ENCODE data around the gene SLC13A4. TPM values are rescaled to one million over a fixed set of nuclear protein-coding genes. Genes with fewer than 3 reads are reported as not detected.
"Not testable (repeated sequence)": the region's sequence is repeated elsewhere in the genome, so short reads cannot be mapped to it uniquely, and the experiment has no call there.

SLC13A4 gene
- polyA plus RNA-seq, 1 donor from 2014 or later = 1.4 TPM

DNA sequence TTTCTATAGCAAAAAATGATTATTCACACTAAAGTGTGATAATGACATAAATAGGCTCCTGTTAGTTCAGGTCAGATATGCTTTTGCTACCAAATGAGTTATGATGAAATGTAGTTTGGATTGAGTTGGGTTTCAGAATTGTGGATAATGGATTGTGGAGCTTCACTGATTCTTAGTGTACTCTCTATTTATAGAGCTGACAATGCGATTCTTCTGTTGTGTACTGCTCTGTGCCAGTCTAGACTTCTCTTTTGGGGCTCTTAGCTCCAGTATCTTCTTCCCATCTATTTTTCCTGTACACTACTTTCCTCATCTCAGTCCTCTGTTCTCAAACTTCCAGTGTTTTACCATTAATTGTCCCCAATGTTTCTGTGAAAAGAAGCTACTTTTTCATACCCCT, 58.2 kb downstream of the SLC13A4 start:
- H3K36me3 ChIP-seq (ENCODE audit: insufficient read depth, low read length) = no peaks in the 10 kb centered on the region
- no peak overlapping the region for H3K9ac ChIP-seq (ENCODE audit: low read length)
- H3K4me2 ChIP-seq (ENCODE audit: low read length) = no peak overlapping the region
- no peaks in the 10 kb centered on the region for H3K27me3 ChIP-seq (ENCODE audit: insufficient read depth, low read depth, low read length)
- TF ChIP-seq MXI1 (conservative IDR thresholded peaks at IDR 0.05; ENCODE audit: poor library complexity, severe bottlenecking) (no peak), POLR2AphosphoS5 (IDR thresholded peaks at IDR 0.05) (no peak), TAF1 (IDR thresholded peaks at IDR 0.05; ENCODE audit: low read depth) (no peak), EP300 (conservative IDR thresholded peaks at IDR 0.05; ENCODE audit: poor library complexity, severe bottlenecking) (no peak), RAD21 (conservative IDR thresholded peaks at IDR 0.05) (no peak), EZH2 (IDR thresholded peaks at IDR 0.05; ENCODE audit: borderline replicate concordance, insufficient read depth, low read length, poor library complexity, severe bottlenecking) (no peak), SMC3 (conservative IDR thresholded peaks at IDR 0.05; ENCODE audit: poor library complexity) (no peak)
- TF ChIP-seq, protein P1, sequence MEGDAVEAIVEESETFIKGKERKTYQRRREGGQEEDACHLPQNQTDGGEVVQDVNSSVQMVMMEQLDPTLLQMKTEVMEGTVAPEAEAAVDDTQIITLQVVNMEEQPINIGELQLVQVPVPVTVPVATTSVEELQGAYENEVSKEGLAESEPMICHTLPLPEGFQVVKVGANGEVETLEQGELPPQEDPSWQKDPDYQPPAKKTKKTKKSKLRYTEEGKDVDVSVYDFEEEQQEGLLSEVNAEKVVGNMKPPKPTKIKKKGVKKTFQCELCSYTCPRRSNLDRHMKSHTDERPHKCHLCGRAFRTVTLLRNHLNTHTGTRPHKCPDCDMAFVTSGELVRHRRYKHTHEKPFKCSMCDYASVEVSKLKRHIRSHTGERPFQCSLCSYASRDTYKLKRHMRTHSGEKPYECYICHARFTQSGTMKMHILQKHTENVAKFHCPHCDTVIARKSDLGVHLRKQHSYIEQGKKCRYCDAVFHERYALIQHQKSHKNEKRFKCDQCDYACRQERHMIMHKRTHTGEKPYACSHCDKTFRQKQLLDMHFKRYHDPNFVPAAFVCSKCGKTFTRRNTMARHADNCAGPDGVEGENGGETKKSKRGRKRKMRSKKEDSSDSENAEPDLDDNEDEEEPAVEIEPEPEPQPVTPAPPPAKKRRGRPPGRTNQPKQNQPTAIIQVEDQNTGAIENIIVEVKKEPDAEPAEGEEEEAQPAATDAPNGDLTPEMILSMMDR (IDR thresholded peaks at IDR 0.05; ENCODE audit: poor library complexity, severe bottlenecking) = no peak
- TF ChIP-seq, protein P2, sequence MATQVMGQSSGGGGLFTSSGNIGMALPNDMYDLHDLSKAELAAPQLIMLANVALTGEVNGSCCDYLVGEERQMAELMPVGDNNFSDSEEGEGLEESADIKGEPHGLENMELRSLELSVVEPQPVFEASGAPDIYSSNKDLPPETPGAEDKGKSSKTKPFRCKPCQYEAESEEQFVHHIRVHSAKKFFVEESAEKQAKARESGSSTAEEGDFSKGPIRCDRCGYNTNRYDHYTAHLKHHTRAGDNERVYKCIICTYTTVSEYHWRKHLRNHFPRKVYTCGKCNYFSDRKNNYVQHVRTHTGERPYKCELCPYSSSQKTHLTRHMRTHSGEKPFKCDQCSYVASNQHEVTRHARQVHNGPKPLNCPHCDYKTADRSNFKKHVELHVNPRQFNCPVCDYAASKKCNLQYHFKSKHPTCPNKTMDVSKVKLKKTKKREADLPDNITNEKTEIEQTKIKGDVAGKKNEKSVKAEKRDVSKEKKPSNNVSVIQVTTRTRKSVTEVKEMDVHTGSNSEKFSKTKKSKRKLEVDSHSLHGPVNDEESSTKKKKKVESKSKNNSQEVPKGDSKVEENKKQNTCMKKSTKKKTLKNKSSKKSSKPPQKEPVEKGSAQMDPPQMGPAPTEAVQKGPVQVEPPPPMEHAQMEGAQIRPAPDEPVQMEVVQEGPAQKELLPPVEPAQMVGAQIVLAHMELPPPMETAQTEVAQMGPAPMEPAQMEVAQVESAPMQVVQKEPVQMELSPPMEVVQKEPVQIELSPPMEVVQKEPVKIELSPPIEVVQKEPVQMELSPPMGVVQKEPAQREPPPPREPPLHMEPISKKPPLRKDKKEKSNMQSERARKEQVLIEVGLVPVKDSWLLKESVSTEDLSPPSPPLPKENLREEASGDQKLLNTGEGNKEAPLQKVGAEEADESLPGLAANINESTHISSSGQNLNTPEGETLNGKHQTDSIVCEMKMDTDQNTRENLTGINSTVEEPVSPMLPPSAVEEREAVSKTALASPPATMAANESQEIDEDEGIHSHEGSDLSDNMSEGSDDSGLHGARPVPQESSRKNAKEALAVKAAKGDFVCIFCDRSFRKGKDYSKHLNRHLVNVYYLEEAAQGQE (IDR thresholded peaks at IDR 0.05; ENCODE audit: borderline replicate concordance) = no peak
- no peak overlapping the region for H3K4me3 ChIP-seq (ENCODE audit: low read length)
- H3K79me2 ChIP-seq (replicated peaks; ENCODE audit: insufficient read depth, low read length) = peaks cover 65% of the 10 kb centered on the region
- H3F3A ChIP-seq (ENCODE audit: insufficient read depth, low read length, poor library complexity, severe bottlenecking) = no peaks in the 10 kb centered on the region
- no peak overlapping the region for H2AFZ ChIP-seq (ENCODE audit: low read depth, low read length)
- H3K27ac ChIP-seq (ENCODE audit: low read length) = no peak overlapping the region
- no peaks in the 10 kb centered on the region for H3K9me2 ChIP-seq (ENCODE audit: insufficient read depth, low read length)
- no peaks in the 10 kb centered on the region for H4K20me1 ChIP-seq (ENCODE audit: insufficient read depth)
- H3K9me3 ChIP-seq (ENCODE audit: low read length) = no peaks in the 10 kb centered on the region

DNA sequence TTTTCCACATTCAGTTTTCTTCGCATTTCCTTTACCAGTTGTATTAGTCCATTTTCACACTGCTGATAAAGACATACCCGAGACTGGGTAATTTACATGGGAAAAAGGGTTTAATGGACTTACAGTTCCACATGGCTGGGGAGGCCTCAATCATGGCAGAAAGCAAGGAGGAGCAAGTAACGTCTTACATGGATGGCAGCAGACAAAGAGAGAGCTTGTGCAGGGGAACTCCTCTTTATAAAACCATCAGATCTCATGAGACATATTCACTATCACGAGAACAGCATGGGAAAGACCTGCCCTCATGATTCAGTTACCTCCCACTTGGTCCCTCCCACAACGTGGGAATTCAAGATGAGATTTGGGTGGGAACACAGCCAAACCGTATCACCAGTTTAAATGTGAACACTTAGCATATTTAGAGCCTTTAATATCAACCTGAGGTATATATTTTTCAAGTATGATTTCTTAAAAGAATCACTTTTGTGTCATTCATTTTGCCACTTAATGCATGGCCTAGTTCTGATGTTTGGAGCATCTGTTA, 59.1 kb downstream of the SLC13A4 start:
- not testable (repeated sequence) for H3K4me2 ChIP-seq (ENCODE audit: low read length); H3K9me3 ChIP-seq (ENCODE audit: low read length); H3K27me3 ChIP-seq (ENCODE audit: insufficient read depth, low read depth, low read length); H3K27ac ChIP-seq (ENCODE audit: low read length); H3K9me2 ChIP-seq (ENCODE audit: insufficient read depth, low read length); H4K20me1 ChIP-seq (ENCODE audit: insufficient read depth); H2AFZ ChIP-seq (ENCODE audit: low read depth, low read length); H3K4me3 ChIP-seq (ENCODE audit: low read length); H3K36me3 ChIP-seq (ENCODE audit: insufficient read depth, low read length); H3F3A ChIP-seq (ENCODE audit: insufficient read depth, low read length, poor library complexity, severe bottlenecking); H3K9ac ChIP-seq (ENCODE audit: low read length)
- peaks cover 73% of the 10 kb centered on the region for H3K79me2 ChIP-seq (replicated peaks; ENCODE audit: insufficient read depth, low read length)

DNA sequence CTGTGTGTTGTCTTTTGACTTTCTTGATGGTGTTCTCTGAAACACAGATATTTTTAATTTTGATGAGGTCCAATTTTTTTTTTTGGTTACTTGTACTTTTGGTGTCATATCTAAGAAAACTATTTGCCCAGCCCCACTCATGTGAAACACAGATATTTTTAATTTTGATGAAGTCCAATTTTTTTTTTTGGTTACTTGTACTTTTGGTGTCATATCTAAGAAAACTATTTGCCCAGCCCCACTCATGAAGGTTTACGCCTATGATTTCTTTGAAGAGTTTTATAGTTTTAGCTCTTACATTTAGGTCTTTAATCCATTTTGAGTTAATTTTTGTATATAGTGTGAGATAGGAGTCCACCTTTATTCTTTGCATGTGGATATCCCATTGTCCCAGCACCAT, 60.4 kb downstream of the SLC13A4 start:
- not testable (repeated sequence) for H3K27me3 ChIP-seq (ENCODE audit: insufficient read depth, low read depth, low read length); H3K27ac ChIP-seq (ENCODE audit: low read length); H3K4me3 ChIP-seq (ENCODE audit: low read length); H3K9me3 ChIP-seq (ENCODE audit: low read length); H2AFZ ChIP-seq (ENCODE audit: low read depth, low read length); H3K36me3 ChIP-seq (ENCODE audit: insufficient read depth, low read length); H3K9ac ChIP-seq (ENCODE audit: low read length); H3F3A ChIP-seq (ENCODE audit: insufficient read depth, low read length, poor library complexity, severe bottlenecking); H4K20me1 ChIP-seq (ENCODE audit: insufficient read depth); H3K4me2 ChIP-seq (ENCODE audit: low read length); H3K9me2 ChIP-seq (ENCODE audit: insufficient read depth, low read length)
- H3K79me2 ChIP-seq (replicated peaks; ENCODE audit: insufficient read depth, low read length) = peaks cover 79% of the 10 kb centered on the region

Measured in neural cell (in vitro differentiated cells).